CD4-positive, alpha-beta T cell (primary cell): ENCODE measurements around the gene RPS6KA2. TPM values are rescaled to one million over a fixed set of nuclear protein-coding genes. Genes with fewer than 3 reads are reported as not detected.

ENCODE experiments used
- ATAC-seq: fragments of 200-7000 bp; cut with Tn5 transposase; one replicate; pipeline ENCODE4 v1.10.0; 2022; ENCODE audit warnings: mild to moderate bottlenecking; ENCODE audit not compliant: poor library complexity
- CTCF ChIA-PET: fragments of 350-600 bp; sonication (Branson Sonifier 250); formaldehyde crosslinking; loops from one replicate; lab custom pipeline; 2021; ENCODE audit warnings: antibody characterized with exemption, inconsistent platforms; lab: Charles Lee
- POLR2A ChIA-PET: fragments of 350-600 bp; sonication (Branson Sonifier 250); formaldehyde crosslinking; loops from one replicate; lab custom pipeline; 2021; ENCODE audit warnings: antibody characterized with exemption, inconsistent platforms; lab: Charles Lee
- DNase-seq, 14 experiments: peaks; one replicate each; pipeline ENCODE4 v3.0.0-alpha.2; 2013 to 2020; ENCODE audit warnings: mixed read lengths in 2 of 14
- H3K27ac ChIP-seq, 2 donors: one replicate each; pipeline versions ENCODE4 v1.5.1 to v1.7.0; 2013; ENCODE audit warnings: low read length in 2 of 2, low read depth in 1 of 2, mild to moderate bottlenecking in 1 of 2
- H3K27me3 ChIP-seq, 2 experiments: 1 replicate in 1 of 2; 2 replicates in 1 of 2; pipeline versions ENCODE4 v1.6.1 to v1.7.0; 2013; ENCODE audit warnings: low read length in 2 of 2, control low read depth in 1 of 2, mild to moderate bottlenecking in 1 of 2, moderate library complexity in 1 of 2; ENCODE audit not compliant: insufficient read depth in 2 of 2, control insufficient read depth in 1 of 2
- H3K36me3 ChIP-seq: one replicate; pipeline ENCODE4 v1.6.1; 2013; ENCODE audit warnings: low read length, control low read depth; ENCODE audit not compliant: insufficient read depth
- H3K4me1 ChIP-seq: one replicate; pipeline ENCODE4 v1.6.1; 2013; ENCODE audit warnings: low read length, control low read depth; ENCODE audit not compliant: insufficient read depth
- H3K4me3 ChIP-seq: one replicate; pipeline ENCODE4 v1.5.1; 2013; ENCODE audit warnings: mild to moderate bottlenecking, low read length, moderate library complexity
- H3K9me3 ChIP-seq, 2 experiments: 1 replicate in 1 of 2; 2 replicates in 1 of 2; pipeline versions ENCODE4 v1.6.1 to v1.7.0; 2013; ENCODE audit warnings: low read length in 2 of 2, mild to moderate bottlenecking in 2 of 2, control low read depth in 1 of 2, moderate library complexity in 1 of 2; ENCODE audit not compliant: control insufficient read depth in 1 of 2, insufficient read depth in 1 of 2
- H3K27ac Mint-ChIP-seq: one replicate; pipeline ENCODE4 v1.8.0; 2020; ENCODE audit warnings: mixed read lengths
- H3K27me3 Mint-ChIP-seq: one replicate; pipeline ENCODE4 v1.8.0; 2021; ENCODE audit warnings: mixed read lengths
- H3K36me3 Mint-ChIP-seq: one replicate; pipeline ENCODE4 v1.8.0; 2021; ENCODE audit warnings: low read depth, mixed read lengths
- H3K4me1 Mint-ChIP-seq: one replicate; pipeline ENCODE4 v1.8.0; 2021; ENCODE audit warnings: low read depth, mixed read lengths
- H3K4me3 Mint-ChIP-seq: one replicate; pipeline ENCODE4 v1.8.0; 2020; ENCODE audit warnings: mild to moderate bottlenecking, mixed read lengths
- H3K9me3 Mint-ChIP-seq: one replicate; pipeline ENCODE4 v1.8.0; 2020; ENCODE audit warnings: mixed read lengths
- intact Hi-C, 2 experiments: fragments of 100-400 bp; cut with DNase I in 1 of 2; cut with micrococcal nuclease in 1 of 2; formaldehyde crosslinking; loops; one replicate each; pipeline versions ENCODE4 v1.15.1 to v1.9.0; 2023 to 2025; cut with DNase I, micrococcal nuclease
- total RNA-seq, 174 experiments: library from RNA in 2 of 174; stranded (reverse) in 2 of 174; gene quantifications; one replicate each; pipeline ENCODE4 v1.2.3 and lab custom pipeline; 2021 to 2026
- TF ChIP-seq, protein P1 (sequence below): fragments of 200-600 bp; IDR thresholded peaks from one replicate; pipeline ENCODE4 v1.8.0; 2022; ENCODE audit warnings: antibody characterized with exemption, mild to moderate bottlenecking

The RPS6KA2 gene
- total RNA-seq, 2 experiments from 2014 or later: 5.6 to 6.2 TPM

DNA sequence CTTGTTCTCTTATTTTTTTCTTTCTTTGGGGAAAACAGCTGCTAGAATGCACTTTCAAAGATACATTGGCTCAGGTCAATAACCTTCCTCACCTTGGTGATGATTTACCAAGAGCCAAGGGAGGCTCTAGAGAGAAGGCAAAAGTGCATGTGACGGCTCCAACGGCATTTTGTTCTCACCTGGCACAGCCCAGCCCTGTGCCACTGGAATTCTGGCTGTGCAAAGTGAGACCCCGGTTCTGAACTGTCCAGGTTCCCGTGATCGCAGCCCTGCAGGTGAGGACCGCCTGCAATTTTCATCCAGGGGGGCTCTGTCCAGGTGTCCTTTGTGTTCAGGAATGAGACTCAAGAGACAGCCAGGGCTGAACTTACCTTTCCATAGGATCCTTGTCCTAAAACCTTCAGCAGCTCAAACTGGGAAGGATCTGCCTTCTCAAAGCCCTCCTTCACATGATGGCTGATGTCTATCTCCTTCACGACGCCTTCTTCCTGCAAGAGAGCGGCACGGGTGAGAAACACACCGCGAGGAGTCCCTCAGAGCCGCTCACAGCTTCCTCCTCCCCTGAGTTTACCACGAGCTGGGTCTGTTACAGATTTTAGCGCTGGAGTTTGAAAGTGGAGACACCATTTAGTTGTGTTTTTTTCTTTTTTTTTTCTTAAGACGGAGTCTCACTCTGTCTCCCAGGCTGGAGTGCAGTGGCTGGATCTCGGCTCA is 88.6 kb downstream of the RPS6KA2 start:
- H3K27me3 ChIP-seq: no peaks in the 10 kb centered on the region
- no peak overlapping the region for H3K27ac ChIP-seq
- intact Hi-C loops: no loop called here
- ChIA-PET CTCF (interaction anchor here (0.6 kb wide), 1 partner anchor 13 kb away, joined by 3 read pairs; no protein-coding TSS in a partner anchor), POLR2A (no interaction called here)
- H3K9me3 ChIP-seq: no peaks in the 10 kb centered on the region
- ATAC-seq: no peak
- TF ChIP-seq, protein P1, sequence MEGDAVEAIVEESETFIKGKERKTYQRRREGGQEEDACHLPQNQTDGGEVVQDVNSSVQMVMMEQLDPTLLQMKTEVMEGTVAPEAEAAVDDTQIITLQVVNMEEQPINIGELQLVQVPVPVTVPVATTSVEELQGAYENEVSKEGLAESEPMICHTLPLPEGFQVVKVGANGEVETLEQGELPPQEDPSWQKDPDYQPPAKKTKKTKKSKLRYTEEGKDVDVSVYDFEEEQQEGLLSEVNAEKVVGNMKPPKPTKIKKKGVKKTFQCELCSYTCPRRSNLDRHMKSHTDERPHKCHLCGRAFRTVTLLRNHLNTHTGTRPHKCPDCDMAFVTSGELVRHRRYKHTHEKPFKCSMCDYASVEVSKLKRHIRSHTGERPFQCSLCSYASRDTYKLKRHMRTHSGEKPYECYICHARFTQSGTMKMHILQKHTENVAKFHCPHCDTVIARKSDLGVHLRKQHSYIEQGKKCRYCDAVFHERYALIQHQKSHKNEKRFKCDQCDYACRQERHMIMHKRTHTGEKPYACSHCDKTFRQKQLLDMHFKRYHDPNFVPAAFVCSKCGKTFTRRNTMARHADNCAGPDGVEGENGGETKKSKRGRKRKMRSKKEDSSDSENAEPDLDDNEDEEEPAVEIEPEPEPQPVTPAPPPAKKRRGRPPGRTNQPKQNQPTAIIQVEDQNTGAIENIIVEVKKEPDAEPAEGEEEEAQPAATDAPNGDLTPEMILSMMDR: no peak
- H3K9me3 Mint-ChIP-seq: no peaks in the 10 kb centered on the region
- no peaks in the 10 kb centered on the region for H3K27me3 Mint-ChIP-seq
- H3K4me3 ChIP-seq: no peak overlapping the region
- no peak overlapping the region for H3K4me3 Mint-ChIP-seq
- H3K27ac Mint-ChIP-seq: no peak overlapping the region
- peaks cover 7% of the 10 kb centered on the region for H3K36me3 Mint-ChIP-seq
- H3K4me1 ChIP-seq: peaks cover 35% of the 10 kb centered on the region
- peak in 1 of 14 experiments; percentile 9 for DNase-seq
- H3K4me1 Mint-ChIP-seq: peaks cover 32% of the 10 kb centered on the region
- H3K36me3 ChIP-seq: no peaks in the 10 kb centered on the region

DNA sequence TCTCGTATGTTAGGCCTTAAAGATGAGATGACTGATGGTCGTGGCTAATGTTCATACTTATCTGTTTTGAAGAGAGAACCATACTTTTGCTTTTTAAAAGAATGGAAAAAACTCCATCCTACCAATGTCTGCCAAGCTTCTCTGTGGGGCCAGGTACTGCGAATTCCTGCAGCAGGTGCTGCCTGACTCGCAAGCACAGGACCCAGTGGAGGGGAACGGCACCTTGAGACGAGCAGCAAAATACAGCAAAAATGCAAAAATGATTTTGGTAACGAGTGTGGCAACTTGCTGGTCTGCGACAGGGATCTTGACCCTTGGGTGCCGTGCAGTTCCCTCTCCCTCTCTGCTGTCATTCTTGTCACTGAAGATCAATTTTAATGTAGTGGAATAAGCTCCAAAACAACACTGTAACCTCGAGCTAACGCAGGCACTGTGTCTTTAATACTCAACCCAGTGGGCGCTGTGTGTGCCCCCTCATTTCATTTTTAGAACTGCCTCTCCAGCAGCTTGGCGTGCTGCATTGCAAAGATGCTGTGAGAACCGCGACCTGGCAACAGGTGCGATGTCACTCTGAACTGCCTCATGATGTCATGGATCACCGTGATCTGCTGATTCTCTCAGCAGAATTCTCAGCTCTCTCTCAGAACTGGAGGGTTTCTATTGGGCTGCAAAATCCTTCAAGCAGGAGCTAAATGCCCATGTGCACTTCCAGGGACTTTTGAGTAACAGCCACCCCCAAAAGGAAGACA is 92.2 kb downstream of the RPS6KA2 start:
- Mint-ChIP-seq H3K27me3 (no peaks in the 10 kb centered on the region), H3K9me3 (no peaks in the 10 kb centered on the region), H3K4me1 (peaks cover 12% of the 10 kb centered on the region), H3K4me3 (no peak overlapping the region), H3K36me3 (peaks cover 25% of the 10 kb centered on the region), H3K27ac (no peak overlapping the region)
- H3K36me3 ChIP-seq: no peaks in the 10 kb centered on the region
- ATAC-seq: no peak
- ChIA-PET POLR2A (no interaction called here), CTCF (interaction anchor here (1.2 kb wide), 1 partner anchor 9 kb away, joined by 4 read pairs; no protein-coding TSS in a partner anchor)
- no peak for DNase-seq
- H3K4me1 ChIP-seq: peaks cover 15% of the 10 kb centered on the region
- H3K9me3 ChIP-seq: no peaks in the 10 kb centered on the region
- no peaks in the 10 kb centered on the region for H3K27me3 ChIP-seq
- intact Hi-C loops: no loop called here
- H3K4me3 ChIP-seq: no peak overlapping the region
- TF ChIP-seq, protein P1: no peak
- H3K27ac ChIP-seq: no peak overlapping the region

DNA sequence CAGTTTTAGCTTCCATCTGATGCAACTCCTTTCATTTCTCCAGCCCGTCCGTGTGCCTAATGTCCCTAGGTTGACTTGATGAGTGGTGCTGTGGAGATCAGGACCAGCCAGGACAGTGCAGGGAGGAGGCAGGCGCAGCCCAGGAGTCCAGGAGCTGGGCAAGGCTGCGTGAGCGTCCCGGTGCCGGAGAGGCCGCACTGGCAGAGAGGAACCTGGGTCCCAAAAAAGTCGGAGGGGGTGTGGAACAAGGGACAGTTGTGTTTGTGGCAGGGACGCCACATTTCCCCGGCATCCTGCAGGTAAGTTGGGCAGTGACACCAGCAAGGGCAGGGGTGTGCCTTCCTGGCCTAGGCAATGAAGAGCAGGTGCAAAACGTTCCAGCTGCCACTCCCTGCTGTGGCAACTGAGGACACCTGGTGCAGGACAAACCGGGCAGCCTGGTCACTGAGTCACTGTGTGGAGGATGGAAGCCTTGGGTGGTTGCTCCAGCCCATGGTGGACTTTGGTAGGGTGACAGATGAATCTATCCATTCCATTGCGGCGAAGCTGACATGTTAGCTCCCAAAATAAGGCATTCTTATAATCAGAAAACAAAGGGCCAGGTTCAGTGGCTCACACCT is 93.7 kb downstream of the RPS6KA2 start:
- no peak overlapping the region for H3K27ac Mint-ChIP-seq
- Histone ChIP-seq H3K27ac (no peak overlapping the region), H3K36me3 (no peaks in the 10 kb centered on the region), H3K9me3 (no peaks in the 10 kb centered on the region), H3K4me1 (peaks cover 1% of the 10 kb centered on the region), H3K4me3 (no peak overlapping the region), H3K27me3 (no peaks in the 10 kb centered on the region)
- intact Hi-C loops: no loop called here
- DNase-seq (no peak), ATAC-seq (no peak)
- ChIA-PET CTCF (interaction anchor here (1.1 kb wide), 1 partner anchor 75 kb away, joined by 3 read pairs; no protein-coding TSS in a partner anchor), POLR2A (no interaction called here)
- no peak overlapping the region for H3K4me3 Mint-ChIP-seq
- peaks cover 36% of the 10 kb centered on the region for H3K36me3 Mint-ChIP-seq
- H3K9me3 Mint-ChIP-seq: no peaks in the 10 kb centered on the region
- TF ChIP-seq, protein P1: no peak
- no peaks in the 10 kb centered on the region for H3K27me3 Mint-ChIP-seq
- H3K4me1 Mint-ChIP-seq: no peaks in the 10 kb centered on the region
